GM06990 (cell line): ENCODE data around the gene USP53.

ENCODE experiments used
- DNase-seq: peaks from one replicate; pipeline ENCODE4 v3.0.0-alpha.2; 2011; ENCODE audit not compliant: insufficient read length; ENCODE audit errors: extremely low read depth
- H3K27me3 ChIP-seq: replicated peaks from 2 replicates; pipeline ENCODE4 v1.6.0; 2011; ENCODE audit warnings: low read length; ENCODE audit not compliant: control insufficient read depth, insufficient read depth
- H3K36me3 ChIP-seq: 2 replicates; pipeline ENCODE4 v1.5.1; 2011; ENCODE audit warnings: low read length; ENCODE audit not compliant: control insufficient read depth, insufficient read depth
- H3K4me3 ChIP-seq: replicated peaks from 2 replicates; pipeline ENCODE4 v1.5.1; 2011; ENCODE audit warnings: low read depth, mild to moderate bottlenecking, control low read depth, low read length
- CTCF ChIP-seq: IDR thresholded peaks from 2 replicates; pipeline ENCODE4 v1.5.1; 2011; ENCODE audit warnings: low read length, control low read depth, mild to moderate bottlenecking, inconsistent platforms; ENCODE audit not compliant: insufficient read depth, poor library complexity, severe bottlenecking

Gene USP53

GRCh38 chr4:119281393-119281792 lies 68.9 kb downstream of the USP53 start:
- no peak overlapping the region for H3K4me3 ChIP-seq
- no peaks in the 10 kb centered on the region for H3K27me3 ChIP-seq
- no peaks in the 10 kb centered on the region for H3K36me3 ChIP-seq
- DNase-seq, result no peak
- TF ChIP-seq CTCF, result no peak

GRCh38 chr4:119284876-119285780 lies 72.6 kb downstream of the USP53 start:
- Histone ChIP-seq H3K4me3 (no peak overlapping the region; the same call in 1 of the 2 replicates), H3K27me3 (no peaks in the 10 kb centered on the region)

GRCh38 chr4:119286377-119287002 lies 74.0 kb downstream of the USP53 start:
- Histone ChIP-seq H3K27me3 (no peaks in the 10 kb centered on the region), H3K4me3 (no peak overlapping the region), H3K36me3 (no peaks in the 10 kb centered on the region)
- no peak for DNase-seq
- peak; percentile 49 for TF ChIP-seq CTCF

More at GRCh38 chr4:119284876-119285780, 72.6 kb downstream of the USP53 start:
- no peak for TF ChIP-seq CTCF
- no peaks in the 10 kb centered on the region for H3K36me3 ChIP-seq
- no peak for DNase-seq

- Histone ChIP-seq H3K36me3 (no peaks in the 10 kb centered on the region; the same call in 1 of the 2 replicates), H3K27me3 (no peaks in the 10 kb centered on the region), H3K4me3 (no peak overlapping the region)
- DNase-seq, result no peak
- TF ChIP-seq CTCF, result no peak
Measured at GRCh38 chr4:119289313-119289712, 76.8 kb downstream of the USP53 start.

GRCh38 chr4:119290598-119290997 lies 78.1 kb downstream of the USP53 start:
- no peak for TF ChIP-seq CTCF
- H3K27me3 ChIP-seq, result no peaks in the 10 kb centered on the region
- H3K36me3 ChIP-seq, result no peaks in the 10 kb centered on the region; the same call in 1 of the 2 replicates
- H3K4me3 ChIP-seq, result no peak overlapping the region
- no peak for DNase-seq
